Hematopoietic multipotent progenitor cell treated with erythropoietin and hydrocortisone succinate and interleukin-3 and kit ligand, for 17 days (in vitro differentiated cells): ENCODE data around the gene BRF1.
A peak's percentile ranks its signal among the peaks of the same experiment; 100 is the strongest.
"Not testable (repeated sequence)": the region's sequence is repeated elsewhere in the genome, so short reads cannot be mapped to it uniquely, and the experiment has no call there.

ENCODE experiments used
- DNase-seq: peaks from one replicate; pipeline ENCODE4 v3.0.0-alpha.2; 2015; ENCODE audit warnings: low spot score

BRF1 gene, protein sequence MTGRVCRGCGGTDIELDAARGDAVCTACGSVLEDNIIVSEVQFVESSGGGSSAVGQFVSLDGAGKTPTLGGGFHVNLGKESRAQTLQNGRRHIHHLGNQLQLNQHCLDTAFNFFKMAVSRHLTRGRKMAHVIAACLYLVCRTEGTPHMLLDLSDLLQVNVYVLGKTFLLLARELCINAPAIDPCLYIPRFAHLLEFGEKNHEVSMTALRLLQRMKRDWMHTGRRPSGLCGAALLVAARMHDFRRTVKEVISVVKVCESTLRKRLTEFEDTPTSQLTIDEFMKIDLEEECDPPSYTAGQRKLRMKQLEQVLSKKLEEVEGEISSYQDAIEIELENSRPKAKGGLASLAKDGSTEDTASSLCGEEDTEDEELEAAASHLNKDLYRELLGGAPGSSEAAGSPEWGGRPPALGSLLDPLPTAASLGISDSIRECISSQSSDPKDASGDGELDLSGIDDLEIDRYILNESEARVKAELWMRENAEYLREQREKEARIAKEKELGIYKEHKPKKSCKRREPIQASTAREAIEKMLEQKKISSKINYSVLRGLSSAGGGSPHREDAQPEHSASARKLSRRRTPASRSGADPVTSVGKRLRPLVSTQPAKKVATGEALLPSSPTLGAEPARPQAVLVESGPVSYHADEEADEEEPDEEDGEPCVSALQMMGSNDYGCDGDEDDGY

DNA sequence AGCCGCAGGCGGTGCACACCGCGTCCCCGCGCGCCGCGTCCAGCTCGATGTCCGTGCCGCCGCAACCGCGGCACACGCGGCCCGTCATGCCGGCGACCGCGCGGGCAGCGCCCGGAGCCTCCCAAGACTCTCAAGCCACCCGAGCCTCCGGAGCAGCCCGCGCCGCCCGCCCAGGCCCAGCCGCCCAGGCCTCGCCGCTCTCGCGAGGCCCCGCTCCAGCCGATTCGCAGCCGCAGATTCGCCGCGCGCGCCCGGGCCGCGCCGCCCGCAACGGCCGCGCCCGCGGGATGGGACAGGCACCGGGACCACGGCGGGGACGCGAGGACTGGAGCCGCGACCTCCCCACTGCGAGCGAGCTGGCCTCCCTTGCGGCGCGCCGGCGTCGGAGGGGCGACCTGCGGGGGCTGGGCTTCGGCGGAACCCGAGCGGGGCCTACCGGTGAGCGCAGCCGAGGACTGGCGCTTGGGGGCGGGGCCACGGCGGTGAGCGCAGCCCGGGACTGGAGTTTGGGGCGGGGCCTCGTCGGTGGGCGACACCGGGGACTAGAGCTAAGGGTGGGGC, at the start of gene BRF1:
Gene BRF1, minus strand, starts transcription at position 460 of the 561 bp plus-strand sequence. Its CDS starts 372 bp downstream, at position 88.
- peak; percentile 82 for DNase-seq

DNA sequence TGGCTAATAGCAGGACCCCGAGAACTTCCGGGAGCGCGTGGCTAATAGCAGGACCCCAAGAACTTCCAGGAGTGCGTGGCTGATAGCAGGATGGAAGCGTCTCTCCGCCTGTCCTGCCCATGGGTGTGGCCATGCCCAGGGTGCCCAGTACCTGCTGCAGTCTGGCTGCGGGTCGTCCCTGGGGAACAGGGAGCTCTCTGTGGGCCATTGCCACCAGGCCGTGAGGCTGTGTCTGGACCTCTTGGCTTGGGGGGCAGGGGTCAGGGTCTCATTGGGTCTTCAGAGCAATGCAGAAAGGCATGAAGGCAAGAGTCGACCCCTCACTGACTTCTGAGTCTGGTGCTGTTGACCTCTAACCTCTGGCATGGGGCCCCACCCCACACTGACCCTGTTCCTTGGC, 49.2 kb upstream of the BRF1 start:
- no peak for DNase-seq

DNA sequence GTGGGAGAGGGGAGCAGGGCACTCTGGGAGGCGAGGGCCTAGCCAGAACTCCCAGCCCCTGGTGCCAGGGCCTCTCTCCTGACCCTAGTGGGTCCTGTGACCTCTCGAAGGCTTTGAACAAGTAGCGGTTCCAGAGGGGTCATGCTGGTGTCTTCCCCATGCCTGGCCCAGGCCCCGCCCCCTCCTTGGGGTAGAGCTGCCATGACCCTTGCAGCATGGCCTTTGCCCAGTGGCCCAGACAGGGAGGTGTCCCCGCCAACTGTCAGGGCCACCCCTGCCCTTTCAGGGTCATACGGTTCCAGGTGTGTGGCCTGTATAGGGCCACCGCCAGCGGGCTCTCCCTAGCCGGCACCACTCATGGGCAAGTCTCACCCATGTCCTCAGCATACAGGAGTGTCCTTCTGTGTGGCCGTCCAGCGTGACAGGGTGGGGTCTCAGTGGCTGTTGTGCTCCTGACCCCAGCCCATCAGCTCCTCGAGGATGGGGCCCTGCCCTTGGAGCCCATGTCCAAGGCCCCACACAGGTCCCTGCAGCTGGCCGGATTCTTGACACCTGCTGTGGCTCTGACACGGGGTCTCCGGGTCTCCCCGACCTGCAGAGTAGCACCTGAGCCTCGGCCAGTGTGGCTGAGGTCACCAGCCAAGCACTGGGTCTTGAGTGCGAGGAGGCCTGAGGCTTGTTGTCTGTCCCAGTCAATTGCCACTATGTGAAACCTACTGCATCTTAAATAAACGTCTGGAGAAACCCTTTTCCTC, 48.3 kb upstream of the BRF1 start:
- DNase-seq: no peak

DNA sequence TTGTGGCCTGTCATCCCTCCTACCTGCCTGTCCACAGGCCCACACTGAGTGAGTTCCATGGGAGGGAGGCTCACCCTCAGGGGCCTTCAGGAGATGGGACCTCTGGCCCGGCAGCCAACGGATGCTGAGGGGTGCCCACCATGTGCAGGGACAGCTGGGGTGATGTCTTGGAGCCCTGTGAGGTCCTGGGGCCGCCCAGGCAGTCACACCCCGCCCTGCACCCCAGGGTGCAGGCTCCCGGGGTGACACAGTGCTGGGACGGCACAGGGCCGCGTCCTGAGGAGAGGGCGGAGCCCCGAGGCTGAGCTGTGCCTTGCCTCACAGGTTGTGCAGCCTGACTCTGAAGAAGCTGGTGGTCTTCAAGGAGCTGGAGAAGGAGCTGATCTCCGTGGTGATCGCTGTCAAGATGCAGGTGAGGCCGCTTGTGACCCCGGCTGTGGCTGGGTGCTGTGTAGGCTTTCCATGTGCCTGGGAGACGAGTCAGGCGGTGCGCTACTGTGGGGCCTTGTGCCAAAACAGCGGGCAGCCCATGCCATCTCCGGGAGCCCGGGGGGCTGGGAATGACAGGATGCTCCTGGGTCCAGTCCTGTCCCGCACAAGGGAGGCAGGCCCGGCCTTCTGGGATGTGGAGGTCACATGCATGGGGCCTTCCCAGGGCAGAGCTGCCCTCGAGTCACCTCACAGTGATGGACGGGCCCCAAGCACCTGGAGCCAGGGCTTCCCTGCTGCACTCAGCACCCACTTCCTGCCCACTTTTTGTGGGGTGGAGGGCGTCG, 47.6 kb upstream of the BRF1 start:
- DNase-seq: no peak

DNA sequence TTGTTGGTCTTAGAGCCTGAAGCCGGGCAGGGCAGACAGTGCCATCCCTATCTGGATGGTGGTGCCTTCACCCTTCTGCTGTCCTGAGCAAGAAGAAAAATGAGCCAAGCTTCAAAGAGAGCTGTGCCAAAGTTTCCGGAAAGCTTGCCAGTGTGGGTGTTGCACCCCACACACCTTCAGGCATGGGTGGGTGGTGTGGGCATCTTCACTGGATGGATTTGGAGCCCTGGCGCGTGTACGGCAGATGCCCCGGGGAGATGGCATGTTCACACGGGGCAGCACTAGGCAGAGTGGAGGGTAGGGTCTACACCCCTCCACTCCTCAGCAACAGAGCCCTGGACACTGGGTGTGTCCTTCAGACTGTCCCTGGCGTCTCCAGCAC, 46.8 kb upstream of the BRF1 start:
- no peak for DNase-seq

DNA sequence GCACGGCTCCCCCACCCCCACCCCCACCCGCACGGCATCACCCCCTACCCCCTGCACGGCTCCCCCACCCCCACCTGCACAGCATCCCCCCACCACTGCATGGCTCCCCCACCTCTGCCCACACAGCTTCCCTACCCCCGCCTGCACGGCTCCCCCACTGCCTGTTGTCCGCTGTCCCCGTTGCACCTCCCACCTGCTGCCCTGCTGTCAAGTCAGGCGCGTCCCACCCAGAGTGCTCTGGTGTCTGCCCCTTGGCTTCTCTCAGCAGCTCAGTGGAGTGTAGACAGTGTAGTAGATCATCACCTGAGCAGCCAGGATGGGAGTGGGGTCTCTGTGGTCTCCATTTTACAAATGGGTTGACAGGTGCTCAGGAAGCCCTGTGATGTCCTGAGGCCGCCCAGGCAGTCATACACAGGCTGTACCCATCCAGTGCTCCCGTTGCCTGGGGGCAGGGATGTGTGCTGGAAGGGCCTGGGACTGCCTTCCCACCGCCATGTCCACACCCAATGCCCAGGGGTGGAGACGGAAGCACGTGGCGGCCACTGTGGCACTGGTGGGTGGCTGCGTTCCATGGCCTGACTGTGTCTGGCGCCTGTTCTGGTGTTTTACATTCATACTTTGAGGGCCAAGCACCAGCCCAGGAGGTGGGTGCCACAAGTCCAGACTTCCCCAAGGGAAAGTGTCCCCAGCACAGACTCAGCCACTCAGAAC, 46.2 kb upstream of the BRF1 start:
- DNase-seq: no peak

DNA sequence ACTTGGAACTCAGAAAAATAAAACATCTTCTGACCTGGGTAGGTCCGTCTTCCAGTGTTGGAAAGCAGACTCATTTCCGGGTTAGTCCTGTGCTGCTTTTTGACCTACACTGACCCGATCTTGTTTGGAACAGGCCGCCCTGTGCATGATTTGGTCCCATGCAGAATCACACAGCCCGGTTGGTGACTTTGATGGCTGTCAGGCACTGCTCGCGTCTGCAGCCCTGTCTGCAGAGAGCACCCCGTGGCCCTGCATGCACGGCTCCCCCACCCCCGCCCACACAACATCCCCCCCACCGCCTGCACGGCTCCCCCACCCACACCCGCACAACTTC, 45.4 kb upstream of the BRF1 start:
- no peak for DNase-seq

DNA sequence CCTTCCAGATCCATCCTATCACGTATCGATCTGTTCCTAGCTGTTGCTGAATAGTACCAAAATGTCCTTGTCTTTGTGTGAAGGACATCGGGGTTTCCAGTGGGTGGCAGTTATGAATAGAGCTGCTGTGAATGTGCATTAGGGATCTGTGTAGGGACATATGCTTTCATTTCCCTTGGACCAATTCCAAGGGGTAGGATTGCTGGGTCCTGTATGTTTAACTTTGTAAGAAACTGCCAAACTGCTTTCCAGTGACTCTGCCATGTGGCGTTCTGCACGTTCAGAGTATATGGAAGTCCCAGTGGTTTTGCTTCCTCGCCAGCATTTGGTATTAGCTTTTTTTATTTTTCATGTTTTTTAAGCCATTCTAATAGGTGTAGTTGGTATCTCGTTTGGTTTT, 42.4 kb upstream of the BRF1 start:
- DNase-seq: no peak

DNA sequence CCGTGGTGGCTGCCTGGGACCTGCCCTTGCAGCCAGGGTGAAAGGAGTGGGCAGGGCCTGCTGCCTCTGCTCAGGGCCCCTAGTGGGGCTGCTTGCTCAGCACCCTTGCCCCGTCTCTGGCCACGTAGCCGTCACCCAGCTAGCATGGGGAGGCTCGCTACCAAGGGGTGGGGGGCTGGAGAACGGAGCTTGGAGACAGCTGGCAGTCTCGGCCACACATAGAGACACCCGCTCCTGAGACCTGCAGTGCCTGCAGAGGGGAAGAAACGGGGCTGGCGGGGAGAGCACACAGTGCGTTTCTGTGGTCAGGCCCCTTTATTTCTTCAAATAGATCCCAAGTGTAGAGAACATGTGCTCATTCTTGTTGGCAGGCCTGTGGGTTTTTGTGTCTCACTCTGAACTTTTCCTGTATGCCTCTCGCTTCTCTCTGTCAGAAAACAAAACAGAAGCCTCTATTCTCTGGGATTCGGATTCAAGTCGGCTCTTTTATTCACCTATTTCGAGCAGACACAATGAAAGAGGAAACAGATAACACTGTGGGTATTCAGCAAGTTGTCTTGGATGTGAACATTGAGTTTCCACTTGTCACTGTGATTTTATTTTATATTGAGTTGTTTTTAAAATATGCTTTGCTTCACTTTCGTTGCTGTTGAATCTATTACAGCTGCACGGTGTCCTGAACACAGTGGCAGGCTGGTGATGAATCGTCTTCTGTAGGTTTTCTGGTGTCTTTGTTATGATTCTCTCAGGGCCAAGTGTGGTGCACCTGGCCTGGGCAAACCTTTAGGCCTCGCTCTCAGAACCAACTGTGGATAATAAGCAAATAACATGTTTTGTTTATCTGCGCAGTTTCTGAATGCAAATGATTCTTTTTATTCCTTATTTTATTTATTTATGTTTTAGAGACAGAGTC, 40.3 kb upstream of the BRF1 start:
- DNase-seq: no peak

DNA sequence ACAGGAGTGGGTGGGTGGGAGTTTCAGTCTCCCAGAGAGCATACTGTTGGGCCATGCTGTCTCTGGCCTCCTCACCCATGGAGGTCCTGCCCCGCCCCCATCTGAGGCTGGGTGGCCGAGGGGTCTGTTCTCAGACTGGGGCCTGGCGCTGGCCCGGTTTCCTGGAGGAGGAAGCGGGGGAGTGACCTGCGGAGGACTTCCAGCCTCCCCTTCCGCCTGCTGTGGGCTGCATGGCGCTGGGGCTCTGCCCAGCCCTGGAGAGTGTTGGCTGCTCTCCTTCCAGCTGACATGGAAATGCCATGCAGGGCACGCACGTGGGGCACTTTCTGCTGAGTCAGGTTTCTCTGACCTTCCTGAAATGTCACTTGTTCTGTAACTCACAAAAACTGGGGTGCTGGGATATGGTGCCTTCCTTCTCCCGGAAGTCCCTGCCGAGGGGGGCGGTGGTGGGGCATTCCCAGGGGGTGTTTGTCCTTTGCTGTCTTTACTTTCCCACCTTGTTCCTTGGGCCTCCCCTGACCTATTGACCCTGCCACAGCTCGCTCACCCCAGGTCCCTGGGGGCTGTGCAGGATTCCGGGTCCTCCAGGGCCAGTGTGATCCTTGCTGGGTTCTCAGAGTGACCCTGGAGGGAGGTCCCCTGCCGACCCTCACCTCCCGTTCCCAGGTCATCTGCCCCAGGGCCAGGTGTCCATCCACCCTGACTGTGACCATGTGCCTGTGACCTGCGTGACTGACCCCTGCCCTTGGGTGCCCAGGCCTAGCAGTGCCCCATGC, 37.4 kb upstream of the BRF1 start:
- DNase-seq: no peak

DNA sequence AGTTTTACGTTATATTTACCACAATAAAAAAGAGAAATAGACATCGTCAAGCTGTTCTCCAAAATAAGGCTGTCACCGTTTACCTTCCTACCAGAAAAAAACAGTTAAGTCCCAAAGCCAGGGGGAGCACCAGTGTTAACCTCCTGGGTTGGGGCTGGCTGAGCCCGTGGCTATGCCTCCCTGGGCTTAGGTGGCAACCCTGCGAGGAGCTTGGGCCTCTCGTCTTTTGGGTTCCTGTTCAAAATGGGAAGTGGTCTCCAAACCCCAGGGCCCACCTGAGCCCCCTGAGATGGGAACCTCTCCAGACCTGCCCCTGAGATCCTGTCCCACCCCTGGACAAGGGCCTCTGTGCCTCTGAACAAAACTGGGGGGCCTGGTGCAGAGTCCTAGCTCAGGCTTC, 36.6 kb upstream of the BRF1 start:
- no peak for DNase-seq

DNA sequence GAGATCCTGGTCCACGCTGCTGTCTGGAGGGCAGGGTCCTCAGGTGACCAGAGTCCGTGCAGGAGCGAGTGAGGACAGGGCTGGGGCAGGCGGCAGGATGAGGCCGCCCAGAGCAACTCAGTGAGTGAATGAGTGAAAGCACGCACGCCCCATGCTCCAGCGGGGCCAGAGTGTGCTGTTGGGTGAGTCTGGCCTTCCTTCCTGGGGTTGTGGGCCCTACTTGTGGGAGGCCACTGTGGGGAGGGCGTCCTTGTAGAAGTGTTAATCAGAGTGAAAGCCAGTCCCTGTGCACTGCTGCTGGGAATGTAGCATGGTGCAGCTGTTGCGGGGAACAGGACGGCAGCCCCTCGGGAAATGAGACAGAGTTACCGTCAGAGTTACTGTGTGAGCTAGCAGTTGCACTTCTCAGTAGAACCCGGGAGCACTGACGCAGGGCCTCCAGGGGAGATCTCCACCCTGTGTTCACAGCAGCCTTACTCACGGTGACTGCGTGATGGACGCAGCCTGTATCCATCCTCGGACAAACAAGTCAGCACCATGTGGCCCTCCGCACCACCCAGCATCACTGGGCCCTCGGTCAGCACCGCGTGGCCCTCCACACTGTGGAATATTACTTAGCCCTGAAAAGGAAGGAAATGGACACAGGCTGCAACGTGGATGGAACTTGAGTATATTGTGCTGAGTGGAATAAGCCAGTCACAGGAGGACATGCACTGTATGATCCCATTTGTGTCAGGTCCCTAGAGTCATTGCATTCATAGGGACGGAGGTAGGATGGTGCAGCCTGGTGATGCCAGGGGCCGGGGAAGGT, 35.9 kb upstream of the BRF1 start:
- no peak for DNase-seq

DNA sequence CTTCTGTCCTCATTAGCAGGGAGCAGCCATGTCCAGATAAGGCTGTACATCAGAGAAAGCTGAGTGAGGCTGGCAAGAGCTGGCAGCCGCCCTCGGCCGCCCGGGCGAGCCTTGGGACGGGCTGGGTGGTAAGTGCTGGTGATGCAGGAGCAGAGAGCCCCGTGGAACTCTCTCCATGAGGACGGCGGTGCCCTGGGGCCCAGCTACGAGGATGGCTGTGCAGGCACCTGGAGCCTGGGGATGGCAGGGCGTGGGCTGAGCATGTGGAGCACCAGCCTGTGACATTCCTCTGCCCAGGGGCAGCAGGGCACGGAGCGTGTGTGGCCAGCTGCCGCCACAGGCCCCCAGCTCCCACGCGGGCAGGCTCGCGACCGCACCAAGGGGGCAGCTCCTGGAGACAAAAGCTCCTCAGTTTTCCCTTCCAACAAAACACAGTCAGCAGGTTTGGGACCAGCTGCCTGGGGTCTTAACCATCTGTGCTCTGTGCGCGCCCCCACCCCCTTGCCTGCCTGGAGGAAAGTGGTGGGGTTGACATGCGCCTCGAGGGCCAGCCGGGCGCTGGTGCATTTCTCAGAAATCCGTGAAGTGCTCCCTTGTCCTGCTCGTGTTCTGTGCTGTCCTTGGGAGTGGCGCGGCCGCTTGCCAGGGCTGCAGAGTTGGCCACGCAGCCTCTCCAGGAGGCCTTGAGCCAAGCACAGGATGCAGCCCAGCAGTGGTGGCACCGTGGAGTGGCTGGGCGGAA, 35.1 kb upstream of the BRF1 start:
- DNase-seq: no peak

DNA sequence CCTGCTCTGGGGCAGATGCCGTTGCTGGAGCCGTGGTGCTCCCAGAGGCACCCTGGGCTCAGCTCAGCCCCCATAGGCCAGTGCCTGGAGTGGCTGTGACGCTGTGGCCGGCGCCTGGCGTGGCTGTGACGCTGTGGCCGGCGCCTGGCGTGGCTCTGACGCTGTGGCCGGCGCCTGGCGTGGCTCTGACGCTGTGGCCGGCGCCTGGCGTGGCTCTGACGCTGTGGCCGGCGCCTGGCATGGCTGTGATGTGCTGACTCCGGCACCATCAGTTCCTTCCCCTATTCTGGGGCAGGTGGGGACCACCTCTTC, 34.4 kb upstream of the BRF1 start:
- DNase-seq: not testable (repeated sequence)

DNA sequence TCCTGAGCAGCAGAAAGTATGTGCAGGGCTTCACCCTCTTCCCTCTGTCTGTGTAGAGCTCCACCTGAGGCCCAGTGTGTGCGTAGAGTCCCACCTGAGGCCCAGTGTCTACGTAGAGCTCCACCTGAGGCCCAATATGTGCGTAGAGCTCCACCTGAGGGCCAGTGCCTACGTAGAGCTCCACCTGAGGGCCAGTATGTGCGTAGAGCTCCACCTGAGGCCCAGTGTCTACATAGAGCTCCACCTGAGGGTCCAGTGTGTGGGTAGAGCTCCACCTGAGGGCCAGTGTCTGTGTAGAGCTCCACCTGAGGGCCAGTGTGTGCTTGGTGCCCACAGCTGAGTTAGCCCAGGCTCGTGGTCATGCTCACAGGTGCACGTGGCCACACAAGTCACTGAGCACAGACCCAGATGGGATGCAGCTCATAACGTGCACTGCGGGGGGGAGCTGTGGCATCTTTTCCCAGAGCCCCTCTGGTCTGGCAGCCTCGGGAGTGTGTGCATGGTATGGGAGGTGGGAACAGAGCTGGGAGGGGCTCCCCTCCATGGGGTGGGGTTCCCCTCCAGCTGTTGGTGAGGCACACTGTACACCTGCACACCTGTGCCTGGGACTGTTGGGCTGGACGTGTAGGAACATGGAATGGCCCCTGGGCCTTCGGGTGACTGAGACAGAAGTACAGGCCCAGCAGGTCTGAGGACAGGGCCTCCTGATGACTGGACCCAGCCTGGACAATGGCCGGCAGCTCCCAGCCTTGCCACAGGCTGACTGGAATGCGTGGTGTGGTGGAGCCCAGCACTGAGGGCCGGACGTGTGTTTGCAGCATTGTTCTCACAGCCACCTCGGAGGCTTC, 33.8 kb upstream of the BRF1 start:
- no peak for DNase-seq

DNA sequence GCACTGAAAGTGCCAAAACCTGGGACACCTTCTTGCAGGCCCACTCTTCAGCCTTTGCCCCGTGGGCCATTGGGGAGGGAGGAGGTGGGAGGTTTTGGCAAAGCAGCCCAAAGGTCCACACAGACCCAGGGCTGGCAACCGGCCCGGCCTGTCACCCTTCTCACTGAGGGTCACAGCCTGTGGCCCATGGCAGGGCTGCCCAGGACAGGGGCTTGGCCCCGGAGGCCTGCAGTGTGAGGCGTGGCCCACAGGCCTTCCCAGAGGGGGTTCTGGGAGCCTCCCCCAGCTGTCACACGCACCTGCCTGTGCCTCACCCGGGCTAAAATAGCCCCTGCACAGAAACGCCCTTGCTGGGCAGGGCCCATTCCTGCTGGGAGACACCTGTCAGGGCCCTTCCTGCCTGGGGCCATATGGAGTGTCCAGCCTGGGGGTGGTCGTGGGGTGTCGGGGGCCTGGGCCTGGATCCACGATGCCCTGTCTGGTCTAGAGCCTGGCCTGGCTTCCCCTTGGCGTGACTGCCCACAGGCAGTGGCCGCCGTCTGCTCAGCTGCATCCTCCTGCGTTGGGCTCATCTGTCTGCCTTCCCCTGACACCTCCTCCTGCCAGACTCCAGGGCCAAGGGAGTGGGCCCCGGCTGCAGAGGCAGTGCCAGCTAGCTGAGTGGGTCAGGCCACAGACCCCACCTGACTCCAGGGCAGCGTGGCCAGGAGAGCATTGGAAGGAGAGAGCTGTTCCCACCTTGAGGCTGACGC, 33.0 kb upstream of the BRF1 start:
- no peak for DNase-seq
